HuH-7.5 (cell line): Measurements from ENCODE around the gene TMTC4.

Experiments used
- DNase-seq: peaks from one replicate; pipeline ENCODE4 v3.0.0; 2011; ENCODE audit warnings: low spot score

Gene TMTC4

DNA sequence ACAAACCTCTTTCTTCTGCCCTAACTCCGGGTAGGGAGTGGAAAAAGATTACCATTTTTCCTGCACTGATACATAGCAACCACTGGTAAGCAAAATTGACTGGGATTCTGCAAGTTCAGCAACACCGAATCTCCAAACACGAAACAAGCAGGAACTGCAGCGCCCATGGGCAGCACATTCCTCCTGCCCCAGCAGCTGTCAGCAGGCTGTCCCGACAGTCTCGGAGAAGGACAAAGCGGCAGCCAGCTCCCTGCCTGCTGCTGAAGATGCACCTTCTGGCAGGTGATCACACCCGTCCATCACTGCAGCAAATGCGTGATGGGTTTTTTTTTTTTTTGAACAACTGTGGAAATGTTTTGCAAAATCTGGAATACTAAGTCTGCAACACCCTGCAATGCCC lies 6.7 kb downstream of the TMTC4 start:
- no peak for DNase-seq

DNA sequence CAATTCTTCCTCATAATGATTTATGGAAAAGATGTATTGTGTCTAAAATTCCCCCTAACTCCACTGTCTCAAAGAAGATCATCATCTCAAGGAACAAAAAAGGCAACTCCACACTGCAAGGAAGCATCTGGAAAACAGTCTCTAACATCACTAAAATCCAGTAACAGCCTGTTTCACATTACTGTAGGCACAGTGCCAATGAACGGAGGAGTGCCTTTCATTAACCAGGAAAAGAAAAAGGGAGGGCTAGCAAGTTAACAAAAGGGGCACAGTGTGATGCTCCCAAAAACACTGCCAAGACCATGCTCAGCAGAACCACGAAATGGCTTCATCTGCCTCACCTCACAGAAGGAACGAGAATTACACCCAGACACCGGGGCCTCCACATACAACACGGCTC lies 8.5 kb downstream of the TMTC4 start:
- DNase-seq, result no peak

DNA sequence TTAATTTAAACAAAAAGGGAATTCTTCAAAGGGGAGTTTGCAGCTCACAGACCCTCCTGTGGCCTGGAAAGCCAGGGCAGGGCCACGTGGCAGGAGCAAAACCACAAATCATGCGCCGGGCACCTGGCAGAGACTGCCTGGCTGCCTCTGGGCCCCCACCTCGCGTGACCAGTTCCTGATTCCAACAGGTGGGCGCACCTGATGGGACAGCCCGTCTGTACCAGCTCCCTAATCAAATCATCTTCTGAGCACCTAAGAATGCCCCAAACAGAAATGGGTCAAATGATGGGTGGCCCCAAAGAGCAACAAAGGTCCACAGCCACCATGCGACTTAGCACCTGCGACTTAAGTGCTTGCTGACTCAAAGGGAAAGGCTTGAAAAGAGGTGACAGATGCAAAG lies 9.2 kb downstream of the TMTC4 start:
- DNase-seq, result no peak

DNA sequence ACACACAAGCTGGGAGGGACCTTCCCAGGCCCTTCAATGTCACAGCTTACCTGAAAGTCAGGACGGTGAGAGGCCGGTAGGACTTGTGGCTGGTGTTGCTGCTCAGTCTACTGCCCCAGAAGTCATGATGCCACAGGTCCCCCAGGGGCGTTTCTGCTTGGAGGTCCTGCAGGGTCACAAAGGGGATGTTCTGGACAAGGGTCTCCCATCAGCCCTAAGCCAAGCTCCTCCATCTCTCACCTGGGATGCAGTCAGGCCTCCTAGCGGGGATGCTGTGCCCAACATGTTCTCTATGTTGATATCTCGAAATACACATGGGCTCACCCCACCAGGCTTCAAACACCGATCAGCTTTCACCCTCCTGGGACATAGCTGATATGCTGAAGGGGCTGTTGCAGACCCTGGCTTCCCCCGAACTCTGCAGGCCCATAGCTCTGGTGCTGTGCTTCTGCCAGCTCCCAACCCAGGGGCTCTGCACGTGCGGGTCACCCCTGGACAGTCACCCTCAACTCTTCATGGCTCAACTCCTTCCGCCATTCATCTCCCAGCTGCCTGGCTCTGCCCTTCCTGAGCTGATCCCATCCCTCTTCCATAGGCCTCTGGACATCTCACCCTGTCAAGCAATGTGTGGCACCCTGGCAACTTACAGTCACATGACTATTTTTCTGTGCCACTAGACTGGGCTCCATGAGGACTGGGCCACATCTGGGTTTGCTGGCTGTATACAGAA lies 10.3 kb downstream of the TMTC4 start:
- DNase-seq, result no peak

- DNase-seq, result no peak
Observed at GRCh38 chr13:100662468-100663211, 12.0 kb downstream of the TMTC4 start.

- DNase-seq, result no peak
Observed at GRCh38 chr13:100660761-100661160, 13.8 kb downstream of the TMTC4 start.

DNA sequence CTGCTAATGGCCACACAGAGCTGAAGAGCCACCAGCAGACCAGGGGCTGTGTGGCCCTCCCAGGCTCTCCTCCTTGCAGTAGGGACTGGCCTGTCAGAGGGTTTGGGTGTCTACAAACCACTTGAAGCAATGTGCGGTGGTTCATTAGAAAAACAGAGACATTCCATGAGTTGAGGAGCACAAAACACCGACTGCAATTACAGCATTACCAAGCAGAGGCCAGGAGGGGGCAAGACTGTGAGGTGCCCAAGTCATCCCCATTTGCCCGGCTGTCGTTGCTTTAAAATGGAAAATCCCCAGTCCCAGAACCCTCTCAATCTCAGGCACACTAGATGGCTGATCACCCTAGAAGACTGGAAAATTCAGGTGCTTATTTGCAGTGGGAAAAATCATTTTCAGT lies 15.0 kb downstream of the TMTC4 start:
- no peak for DNase-seq

DNA sequence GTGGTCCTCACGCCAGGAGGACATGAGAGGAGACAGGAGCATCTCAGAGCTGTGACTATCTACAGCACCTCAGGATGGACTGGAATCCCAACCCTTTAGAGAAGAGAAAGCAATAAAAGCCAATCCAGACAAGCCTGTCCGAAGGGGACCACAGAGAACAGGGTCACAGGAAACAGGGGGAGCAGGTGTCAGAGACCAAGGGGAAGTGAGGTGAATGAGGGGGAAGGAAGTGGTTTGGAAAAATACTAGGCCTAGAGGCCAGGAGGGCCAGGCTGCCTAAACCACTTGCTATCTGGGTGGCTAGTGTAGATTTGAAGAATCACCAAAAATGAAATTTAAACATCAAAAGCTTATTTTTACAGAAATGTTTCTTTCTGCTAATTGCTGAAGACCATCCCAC lies 16.2 kb downstream of the TMTC4 start:
- no peak for DNase-seq

- DNase-seq, result no peak
Observed at GRCh38 chr13:100657881-100658315, 16.7 kb downstream of the TMTC4 start.

DNA sequence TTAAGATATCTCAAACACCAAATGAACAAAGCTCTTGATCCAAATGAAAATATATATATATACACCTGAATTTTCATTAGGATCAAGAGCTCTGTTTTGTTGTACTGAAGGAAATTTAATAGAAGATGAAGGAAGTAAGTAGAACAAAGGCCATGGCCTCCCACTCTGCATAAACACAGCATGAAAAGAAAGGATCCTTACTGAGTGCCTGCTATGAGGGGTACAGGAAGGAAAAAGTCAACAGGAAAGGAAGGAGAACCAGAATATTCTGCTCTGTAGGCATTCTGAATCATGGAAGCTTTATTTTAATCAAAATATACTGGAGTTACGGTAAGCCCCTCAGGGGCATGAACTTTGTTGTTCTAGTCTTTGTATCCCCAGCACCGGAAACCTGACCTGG lies 22.1 kb downstream of the TMTC4 start:
- DNase-seq, result no peak

DNA sequence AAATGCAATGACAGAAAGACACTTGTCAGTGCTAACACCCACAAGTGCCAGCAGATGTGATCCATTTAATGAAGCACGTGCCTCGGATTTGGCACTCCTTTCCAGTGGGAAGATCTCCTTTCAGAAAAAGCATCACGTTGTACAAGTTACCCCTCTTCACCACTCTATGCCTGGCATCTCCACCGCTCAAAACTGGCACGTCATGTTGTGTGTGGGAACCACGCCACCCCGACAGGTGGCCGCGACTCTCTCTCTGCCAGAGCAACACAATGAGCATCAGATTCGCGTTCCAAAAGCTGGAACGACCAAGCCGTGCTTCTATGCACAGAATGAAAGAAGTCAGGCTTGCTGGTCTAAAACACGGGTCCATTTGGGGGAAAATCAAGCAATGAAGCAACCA lies 24.3 kb downstream of the TMTC4 start:
- no peak for DNase-seq

DNA sequence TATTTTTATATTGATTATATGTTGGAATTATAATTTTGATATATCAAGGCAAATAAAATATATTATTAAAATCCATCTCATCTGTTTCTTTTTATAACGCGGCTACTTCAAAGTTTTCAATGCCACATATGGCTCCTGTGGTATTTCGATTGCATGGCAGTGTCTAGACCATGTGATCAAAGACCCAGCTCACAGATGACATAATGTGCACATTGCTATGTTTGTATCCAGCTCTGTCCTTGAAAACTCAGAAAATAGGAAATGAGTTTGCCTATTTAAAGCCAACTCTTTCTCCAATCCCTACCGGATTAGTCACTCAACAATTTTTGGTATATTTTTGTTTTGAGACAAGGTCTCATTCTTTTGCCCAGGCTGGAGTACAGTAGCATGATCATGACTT lies 26.2 kb downstream of the TMTC4 start:
- no peak for DNase-seq

GRCh38 chr13:100646871-100647270 lies 27.7 kb downstream of the TMTC4 start:
- DNase-seq, result no peak

DNA sequence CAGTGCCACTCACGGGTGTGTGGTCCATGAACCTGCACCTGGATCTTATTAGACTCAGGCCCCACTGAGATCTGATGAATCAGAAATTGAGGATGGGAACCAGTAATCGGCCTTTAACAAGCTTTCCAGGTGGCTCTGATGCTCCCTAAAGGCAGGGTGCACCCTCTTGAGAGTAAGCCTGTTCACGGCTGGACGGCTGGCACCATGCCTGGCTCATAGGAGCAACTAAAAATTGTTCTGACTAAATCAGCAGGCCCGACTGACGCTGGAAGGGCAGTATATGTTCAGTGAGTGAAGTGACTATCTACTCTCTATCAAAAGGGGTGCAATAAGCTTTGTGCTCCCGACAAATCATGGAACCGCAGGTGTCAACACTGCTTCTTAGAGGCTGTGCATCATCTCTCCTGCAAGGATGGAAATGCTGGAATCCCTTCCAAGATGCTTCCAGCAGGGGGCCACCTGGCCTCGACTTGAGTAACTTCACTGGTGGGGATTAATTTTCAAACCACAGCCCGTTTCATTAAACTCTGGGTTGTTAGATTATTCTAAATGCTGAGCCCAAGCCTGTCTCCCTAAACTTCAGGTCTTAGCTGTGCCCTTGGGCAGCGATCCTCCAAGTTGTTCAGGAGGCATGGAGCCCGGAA lies 28.4 kb downstream of the TMTC4 start:
- DNase-seq, result peak; percentile 11

GRCh38 chr13:100645382-100645781 lies 29.2 kb downstream of the TMTC4 start:
- DNase-seq, result no peak

DNA sequence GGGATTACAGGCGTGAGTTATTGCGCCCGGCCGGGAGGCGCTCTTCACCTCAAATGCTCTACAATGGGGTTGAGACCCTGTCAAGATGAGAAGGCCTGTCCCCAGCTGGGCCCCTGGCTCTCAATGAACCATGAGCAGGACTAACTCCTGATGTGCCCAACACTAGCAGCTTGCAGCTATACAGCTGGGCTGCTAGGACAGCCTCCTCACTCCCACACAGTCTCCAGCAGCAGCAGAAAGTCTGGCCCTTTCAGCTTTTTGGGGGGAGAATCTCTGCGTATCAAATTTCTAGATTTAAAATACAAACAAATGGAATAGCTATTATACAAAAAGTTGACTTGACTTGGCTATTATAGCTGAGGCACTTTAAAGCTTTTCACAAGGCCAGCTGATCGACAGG lies 30.2 kb downstream of the TMTC4 start:
- DNase-seq, result no peak

GRCh38 chr13:100637796-100638195 lies 36.8 kb downstream of the TMTC4 start:
- DNase-seq, result no peak

DNA sequence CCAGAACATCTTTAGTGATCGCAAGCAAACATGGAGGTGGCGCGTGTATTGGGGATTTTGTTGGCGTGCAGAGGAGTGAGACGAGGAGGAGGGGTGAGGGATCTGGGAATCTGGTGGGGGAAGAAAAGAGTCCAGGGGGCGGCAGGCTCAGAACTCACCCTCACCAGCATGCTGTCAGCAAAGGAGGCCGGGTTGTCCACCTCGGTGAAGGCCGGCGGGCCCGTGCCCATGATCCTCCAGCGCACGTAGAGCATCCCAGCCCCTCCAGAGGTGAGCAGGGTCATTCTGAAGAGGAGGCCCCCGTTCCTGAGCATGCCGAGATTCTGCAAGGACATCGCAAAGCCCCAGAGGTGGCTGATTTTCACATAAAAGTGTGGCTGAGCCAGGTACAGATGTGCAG lies 37.2 kb downstream of the TMTC4 start:
- DNase-seq, result no peak

DNA sequence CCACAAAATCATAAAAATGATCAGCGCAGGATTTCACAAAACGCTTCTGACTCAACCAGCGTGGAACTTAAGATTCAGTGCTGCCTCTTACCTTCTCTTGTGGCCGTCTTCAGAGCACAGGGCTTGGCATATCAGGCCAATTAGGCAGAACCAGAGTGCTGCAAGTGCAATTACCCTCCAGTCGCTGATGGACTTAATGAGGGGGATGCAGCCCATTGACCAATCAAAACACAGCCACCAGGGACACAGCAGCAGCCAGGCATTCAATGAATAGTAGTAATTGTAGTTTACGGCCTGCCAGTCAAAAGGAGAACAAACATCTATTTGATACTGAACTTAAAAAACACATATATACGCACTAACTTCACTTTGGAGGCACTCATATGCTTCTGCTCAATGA lies 38.2 kb downstream of the TMTC4 start:
- no peak for DNase-seq

GRCh38 chr13:100636004-100636403 lies 38.6 kb downstream of the TMTC4 start:
- no peak for DNase-seq

- DNase-seq, result no peak
Observed at GRCh38 chr13:100634696-100635095, 39.9 kb downstream of the TMTC4 start.

GRCh38 chr13:100633461-100633860 lies 41.1 kb downstream of the TMTC4 start:
- no peak for DNase-seq

DNA sequence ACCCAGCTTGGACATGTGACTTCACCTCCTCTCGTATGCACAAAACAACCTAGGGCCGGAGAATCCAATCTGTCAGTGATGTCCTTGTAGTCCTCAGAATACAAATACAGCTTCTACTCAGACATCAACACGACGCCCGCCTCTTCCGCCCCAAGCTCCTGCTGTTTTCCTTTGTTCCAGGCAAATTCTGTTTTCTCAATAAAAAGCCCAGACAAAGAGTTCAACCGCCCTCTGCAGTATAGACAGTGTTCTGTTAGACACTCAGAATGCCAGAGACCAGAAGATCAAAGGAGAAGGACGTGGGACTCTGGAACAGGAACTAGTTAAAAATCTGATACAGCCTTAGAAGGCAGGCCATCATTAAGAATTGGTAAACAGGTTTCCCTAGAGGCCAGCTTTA lies 44.0 kb downstream of the TMTC4 start:
- DNase-seq, result no peak
